ENCODE measurements around the gene PKIG.

DNA sequence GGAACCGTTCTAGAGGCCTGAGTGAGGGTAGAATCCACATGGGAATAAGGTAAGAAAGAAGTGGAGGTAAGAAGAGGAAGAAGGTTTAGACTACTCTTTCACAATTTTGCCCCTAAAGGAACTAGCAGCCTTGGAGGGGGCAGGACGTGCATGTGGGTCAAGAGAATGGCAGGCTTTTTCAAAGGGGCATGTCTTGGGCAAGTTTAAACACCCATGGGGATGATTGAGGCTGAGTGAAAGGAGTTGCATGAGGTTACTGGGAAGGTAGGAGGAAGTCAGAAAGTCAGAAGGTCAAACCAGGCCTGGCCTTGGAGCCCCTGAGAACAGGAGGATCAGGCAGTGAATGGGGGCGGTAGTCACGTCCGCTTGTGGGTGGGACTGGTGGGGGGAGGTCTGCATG is 58.9 kb downstream of the PKIG start:
- TF ChIP-seq POLR2A (IDR thresholded peaks at IDR 0.05; ENCODE audit: low read length) (no peak), GATA1 (IDR thresholded peaks at IDR 0.05; ENCODE audit: low read depth, low read length) (no peak)

All from erythroblast (primary cell).